HL-60 (cell line): ENCODE measurements around the gene FRMD8.

Experiments used
- DNase-seq, 2 experiments: peaks; one replicate each; pipeline ENCODE4 v3.0.0-alpha.2; 2010 to 2020; ENCODE audit warnings: low read depth in 1 of 2, low spot score in 1 of 2
- H3K27ac ChIP-seq: fragments of 250-450 bp; sonication (Bioruptor Pico); replicated peaks from 2 replicates; pipeline ENCODE4 v1.5.1; 2020; ENCODE audit warnings: mild to moderate bottlenecking, moderate library complexity
- H3K27me3 ChIP-seq: fragments of 250-450 bp; sonication (Bioruptor Pico); 2 replicates; pipeline ENCODE4 v1.5.1; 2021; ENCODE audit warnings: mild to moderate bottlenecking, moderate library complexity; ENCODE audit not compliant: insufficient read depth, poor library complexity, severe bottlenecking
- H3K4me3 ChIP-seq: replicated peaks from 2 replicates; pipeline ENCODE4 v1.5.1; 2011; ENCODE audit warnings: mild to moderate bottlenecking, control low read depth, low read length; ENCODE audit not compliant: insufficient read depth
- GABPA ChIP-seq: IDR thresholded peaks from 2 replicates; pipeline ENCODE4 v1.6.1; 2012; ENCODE audit warnings: low read depth
- POLR2AphosphoS5 ChIP-seq: IDR thresholded peaks from 2 replicates; pipeline ENCODE4 v1.6.1; 2012; ENCODE audit warnings: low read depth
- REST ChIP-seq: IDR thresholded peaks from 2 replicates; pipeline ENCODE4 v1.6.1; 2012; ENCODE audit warnings: low read depth; ENCODE audit not compliant: insufficient replicate concordance
- SPI1 ChIP-seq: IDR thresholded peaks from 2 replicates; pipeline ENCODE4 v1.6.1; 2012; ENCODE audit warnings: low read depth, mild to moderate bottlenecking, borderline replicate concordance
- TF ChIP-seq, protein P1 (sequence below): IDR thresholded peaks from one replicate; pipeline ENCODE4 v1.5.1; 2011; ENCODE audit warnings: low read length, control low read depth, inconsistent platforms; ENCODE audit not compliant: insufficient read depth

Gene FRMD8

GRCh38 chr11:65353900-65354264, 32.6 kb upstream of the FRMD8 start:
- Histone ChIP-seq H3K27me3 (no peaks in the 10 kb centered on the region), H3K4me3 (no peak overlapping the region), H3K27ac (no peak overlapping the region)
- TF ChIP-seq GABPA (no peak), SPI1 (no peak), POLR2AphosphoS5 (no peak), REST (no peak)
- TF ChIP-seq, protein P1, sequence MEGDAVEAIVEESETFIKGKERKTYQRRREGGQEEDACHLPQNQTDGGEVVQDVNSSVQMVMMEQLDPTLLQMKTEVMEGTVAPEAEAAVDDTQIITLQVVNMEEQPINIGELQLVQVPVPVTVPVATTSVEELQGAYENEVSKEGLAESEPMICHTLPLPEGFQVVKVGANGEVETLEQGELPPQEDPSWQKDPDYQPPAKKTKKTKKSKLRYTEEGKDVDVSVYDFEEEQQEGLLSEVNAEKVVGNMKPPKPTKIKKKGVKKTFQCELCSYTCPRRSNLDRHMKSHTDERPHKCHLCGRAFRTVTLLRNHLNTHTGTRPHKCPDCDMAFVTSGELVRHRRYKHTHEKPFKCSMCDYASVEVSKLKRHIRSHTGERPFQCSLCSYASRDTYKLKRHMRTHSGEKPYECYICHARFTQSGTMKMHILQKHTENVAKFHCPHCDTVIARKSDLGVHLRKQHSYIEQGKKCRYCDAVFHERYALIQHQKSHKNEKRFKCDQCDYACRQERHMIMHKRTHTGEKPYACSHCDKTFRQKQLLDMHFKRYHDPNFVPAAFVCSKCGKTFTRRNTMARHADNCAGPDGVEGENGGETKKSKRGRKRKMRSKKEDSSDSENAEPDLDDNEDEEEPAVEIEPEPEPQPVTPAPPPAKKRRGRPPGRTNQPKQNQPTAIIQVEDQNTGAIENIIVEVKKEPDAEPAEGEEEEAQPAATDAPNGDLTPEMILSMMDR = no peak
- no peak for DNase-seq

DNA sequence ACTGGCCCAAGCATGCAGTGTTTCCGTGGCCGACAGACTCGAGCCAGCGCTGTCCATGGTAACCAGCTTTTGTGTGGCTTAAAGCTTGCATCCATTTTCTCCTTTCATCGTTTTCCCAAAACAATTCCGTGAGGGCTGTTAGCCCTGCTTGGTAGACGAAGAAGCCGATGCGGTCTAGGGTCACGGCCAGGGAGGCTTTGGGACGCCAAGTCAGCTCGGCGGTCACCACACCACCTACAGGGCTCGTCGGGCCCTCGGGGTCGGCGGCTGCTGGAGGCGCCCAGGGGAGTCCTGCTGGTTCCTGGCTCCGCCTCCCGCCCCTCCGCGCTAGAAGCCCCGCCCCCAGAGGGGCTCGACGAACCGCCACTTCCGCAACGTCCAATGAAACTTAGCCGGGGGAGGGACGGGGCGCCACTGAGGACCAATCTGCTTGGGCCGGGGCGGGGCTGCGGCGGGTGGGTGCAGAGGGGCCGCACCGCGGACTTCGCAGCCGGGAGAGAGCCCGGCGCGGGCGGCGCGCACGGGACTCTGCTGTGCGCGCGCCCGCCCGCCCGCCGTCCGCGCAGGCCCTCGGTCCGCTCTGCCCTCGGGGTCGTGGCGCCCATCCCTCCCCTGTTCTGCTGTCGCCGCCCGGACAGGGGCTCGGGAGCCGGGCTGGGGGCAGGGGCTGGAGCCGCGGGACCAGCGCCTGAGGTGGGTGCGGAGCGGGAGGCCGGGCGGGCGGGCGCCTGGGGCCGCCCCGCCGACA, 32.0 kb upstream of the FRMD8 start, which contains the start of gene TIGD3:
Gene TIGD3, plus strand, starts transcription at position 487 of the 748 bp plus-strand sequence. CDS start 1,058 bp downstream, outside the sequence.
- peak; percentile 89 to 95 for DNase-seq
- Histone ChIP-seq H3K4me3 (peak within 1 kb of the TSS; percentile 67), H3K27me3 (no peaks in the 10 kb centered on the region), H3K27ac (peak within 1 kb of the TSS; percentile 39; the same call in 1 of the 2 replicates)
- TF ChIP-seq SPI1 (peak; percentile 58; the same call in 1 of the 2 replicates), POLR2AphosphoS5 (no peak), GABPA (no peak), REST (peak; percentile 88)

- DNase-seq = peak; percentile 53 to 72
- H3K27me3 ChIP-seq = no peaks in the 10 kb centered on the region
- peak overlapping the region; percentile 39; the same call in 1 of the 2 replicates for H3K27ac ChIP-seq
- peak overlapping the region; percentile 67 for H3K4me3 ChIP-seq
- no peak for TF ChIP-seq POLR2AphosphoS5
- TF ChIP-seq SPI1 = peak; percentile 99
Measured at GRCh38 chr11:65355013-65355775, 31.2 kb upstream of the FRMD8 start.

DNA sequence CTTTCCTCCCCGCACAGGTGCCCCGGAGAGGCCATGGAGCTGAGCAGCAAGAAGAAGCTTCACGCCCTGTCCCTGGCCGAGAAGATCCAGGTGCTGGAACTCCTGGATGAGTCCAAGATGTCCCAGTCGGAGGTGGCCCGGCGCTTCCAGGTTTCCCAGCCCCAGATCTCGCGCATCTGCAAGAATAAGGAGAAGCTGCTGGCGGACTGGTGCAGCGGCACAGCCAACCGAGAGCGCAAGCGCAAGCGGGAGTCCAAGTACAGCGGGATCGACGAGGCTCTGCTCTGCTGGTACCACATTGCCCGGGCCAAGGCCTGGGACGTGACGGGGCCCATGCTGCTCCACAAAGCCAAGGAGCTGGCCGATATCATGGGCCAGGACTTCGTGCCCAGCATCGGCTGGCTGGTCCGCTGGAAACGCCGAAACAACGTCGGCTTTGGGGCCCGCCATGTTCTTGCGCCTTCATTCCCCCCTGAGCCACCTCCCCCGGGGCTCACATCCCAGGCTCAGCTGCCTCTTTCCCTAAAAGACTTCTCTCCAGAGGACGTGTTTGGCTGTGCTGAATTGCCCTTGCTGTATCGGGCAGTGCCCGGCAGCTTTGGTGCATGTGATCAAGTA, 30.6 kb upstream of the FRMD8 start:
- Histone ChIP-seq H3K4me3 (no peak overlapping the region; the same call in 1 of the 2 replicates), H3K27me3 (no peaks in the 10 kb centered on the region), H3K27ac (no peak overlapping the region)
- TF ChIP-seq GABPA (no peak), SPI1 (no peak), POLR2AphosphoS5 (no peak), REST (no peak)
- TF ChIP-seq, protein P1 = no peak
- DNase-seq = no peak
